Heart left ventricle (tissue), 16 donors: ENCODE data around the gene BSND. TPM values are rescaled to one million over a fixed set of nuclear protein-coding genes. Genes with fewer than 3 reads are reported as not detected.

Experiments
- ATAC-seq, 4 donors: fragments of 200-7000 bp; cut with Tn5 transposase; one replicate each; pipeline ENCODE4 v1.9.1; 2020 to 2022; ENCODE audit warnings: moderate library complexity in 4 of 4, mild to moderate bottlenecking in 3 of 4, moderate number of reproducible peaks in 1 of 4
- DNase-seq, 5 donors: peaks; one replicate each; pipeline ENCODE4 v3.0.0-alpha.2; 2020
- H3K27ac ChIP-seq, 12 donors: fragments of 200-600 bp; sonication (generic) in 4 of 12; one replicate each; pipeline versions ENCODE4 v1.5.0 to v1.8.0; 2016 to 2022; ENCODE audit warnings: mild to moderate bottlenecking in 2 of 12
- H3K27me3 ChIP-seq, 9 donors: fragments of 200-600 bp; sonication (generic) in 2 of 9; one replicate each; pipeline versions ENCODE4 v1.5.1 to v1.8.0; 2016 to 2022; ENCODE audit warnings: mild to moderate bottlenecking in 3 of 9
- H3K36me3 ChIP-seq, 9 donors: fragments of 200-600 bp; sonication (generic) in 2 of 9; one replicate each; pipeline versions ENCODE4 v1.5.0 to v1.8.0; 2018 to 2022; ENCODE audit warnings: mild to moderate bottlenecking in 2 of 9
- H3K4me1 ChIP-seq, 12 donors: fragments of 200-600 bp; sonication (generic) in 4 of 12; one replicate each; pipeline versions ENCODE4 v1.5.0 to v1.8.0; 2016 to 2022; ENCODE audit warnings: mild to moderate bottlenecking in 3 of 12
- H3K4me3 ChIP-seq, 12 donors: fragments of 200-600 bp; sonication (generic) in 4 of 12; one replicate each; pipeline versions ENCODE4 v1.5.0 to v1.8.0; 2017 to 2022; ENCODE audit warnings: mild to moderate bottlenecking in 9 of 12, moderate library complexity in 4 of 12
- H3K9me3 ChIP-seq, 12 donors: fragments of 200-600 bp; sonication (generic) in 4 of 12; one replicate each; pipeline versions ENCODE4 v1.5.0 to v1.8.0; 2016 to 2022; ENCODE audit warnings: mild to moderate bottlenecking in 1 of 12
- CTCF ChIP-seq, 12 donors: fragments of 200-600 bp; sonication (generic) in 4 of 12; IDR thresholded peaks; one replicate each; pipeline versions ENCODE4 v1.5.0 to v1.8.0; 2018 to 2022; ENCODE audit warnings: antibody characterized with exemption in 12 of 12, mild to moderate bottlenecking in 5 of 12
- POLR2A ChIP-seq, 2 donors: fragments of 450-650 bp; IDR thresholded peaks; one replicate each; pipeline ENCODE4 v1.6.1; 2017; ENCODE audit warnings: antibody characterized with exemption in 2 of 2, mild to moderate bottlenecking in 2 of 2, moderate library complexity in 2 of 2
- WGBS, 4 donors: extraction: QIAGEN DNeasy Blood & Tissue Kit in 2 of 4; methylation state at CpG; one replicate each; pipeline versions ENCODE4 v1.1.5 to v1.1.7; 2013 to 2018; 5-methylcytosine and 5-hydroxymethylcytosine counted together
- intact Hi-C, 10 donors: fragments of 100-400 bp; cut with DNase I; formaldehyde crosslinking; loops; one replicate each; pipeline versions ENCODE4 v1.11.1 to v1.14.2; 2022
- polyA plus RNA-seq, 2 donors: library from polyadenylated mRNA; stranded (reverse); fragments of 200-250 nt; gene quantifications; one replicate each; pipeline ENCODE4 v1.2.3, GENCODE V29; 2013
- total RNA-seq, 9 donors: library from RNA; depleted of rRNA in 2 of 9; stranded (reverse); fragments of >200 nt in 2 of 9; fragmentation: NEBNext Ultra II Directional in 3 of 9; extraction: Animal tissue kit (Norgen Biotek cat#: 25700) in 3 of 9; gene quantifications; one replicate each; pipeline versions ENCODE4 v1.1.0 to v1.2.4, GENCODE V29; 2016 to 2023
- donor health status: ischemic (EF 13 %, LVEDD 7.1; RV severe dilation, severe dysfunction).
- donor health status: healthy with polysubstance abuse.
- donor health status: DM: no; HTN: yes; CAD: no.
- donor health status: DM: no; HTN: no; CAD: no.
- donor health status: ischemic (EF 25% LVEDD 6.9; RV normal size, moderate dysfunction).
- donor health status: ischemic (EF 25% LVEDD 5.7; RV mildly dilated, moderate dysfunction).
- donor health status: healthy.
- donor health status: DM: yes; HTN: yes; CAD: no.
- donor health status: ischemic (EF 35%, LVEDD 5.7; RV mildly dilated, moderate dysfunction).
- donor health status: nonischemic (EF 11% LVEDD 7.7; RV severe dilation, severe dysfunction).
- donor health status: DM: yes; HTN: yes; CAD: no.
- donor health status: PGD.
- donor health status: ischemic (EF 29% LVEDD 5.4; RV normal size, mild dysfunction).
- donor health status: nonischemic (EF 23%, LVEDD 6.1; RV moderate dilation, normal function).

Gene BSND
- total and polyA plus RNA-seq, 11 donors: not detected

- peak in 3 of 4 donors; percentile 30 to 57 (median 42) for ATAC-seq
- H3K4me1 ChIP-seq: peaks cover 0 to 15% (median 0%) of the 10 kb centered on the region in 12 donors
- TF ChIP-seq POLR2A (IDR thresholded peaks at IDR 0.05) (no peak), CTCF (IDR thresholded peaks at IDR 0.05) (no peak)
- 57 to 59% (median 58%) methylated on average over 7 of the region's 7 CpGs for WGBS, 4 donors
- intact Hi-C loops: no loop called here
- no peak overlapping the region for H3K4me3 ChIP-seq
- H3K27ac ChIP-seq: peak overlapping the region in 2 of 12 donors; percentile 0 to 35
- DNase-seq: peak in 4 of 5 donors; percentile 30 to 86 (median 60)
- no peaks in the 10 kb centered on the region for H3K9me3 ChIP-seq
- H3K36me3 ChIP-seq: no peaks in the 10 kb centered on the region
- peaks cover 0 to 11% (median 0%) of the 10 kb centered on the region in 9 donors for H3K27me3 ChIP-seq
These were observed 33.0 kb upstream of the BSND start for GRCh38 chr1:54965624-54966340.

GRCh38 chr1:54967372-54967771 is 31.4 kb upstream of the BSND start:
- no peak for ATAC-seq
- no peak for DNase-seq
- H3K27ac ChIP-seq: no peak overlapping the region
- H3K27me3 ChIP-seq: peaks cover 0 to 11% (median 0%) of the 10 kb centered on the region in 9 donors
- no peak for TF ChIP-seq POLR2A (IDR thresholded peaks at IDR 0.05)
- TF ChIP-seq CTCF (IDR thresholded peaks at IDR 0.05): no peak
- intact Hi-C loops: no loop called here
- H3K36me3 ChIP-seq: no peaks in the 10 kb centered on the region
- peaks cover 0 to 15% (median 0%) of the 10 kb centered on the region in 12 donors for H3K4me1 ChIP-seq
- H3K4me3 ChIP-seq: no peak overlapping the region
- 79 to 84% (median 81%) methylated on average over 5 of the region's 5 CpGs for WGBS, 4 donors
- H3K9me3 ChIP-seq: no peaks in the 10 kb centered on the region

GRCh38 chr1:54968551-54968950 is 30.2 kb upstream of the BSND start:
- DNase-seq: no peak
- peaks cover 0 to 11% (median 0%) of the 10 kb centered on the region in 9 donors for H3K27me3 ChIP-seq
- H3K4me3 ChIP-seq: no peak overlapping the region
- peaks cover 0 to 15% (median 0%) of the 10 kb centered on the region in 12 donors for H3K4me1 ChIP-seq
- no peak overlapping the region for H3K27ac ChIP-seq
- no peaks in the 10 kb centered on the region for H3K9me3 ChIP-seq
- H3K36me3 ChIP-seq: no peaks in the 10 kb centered on the region
- intact Hi-C loops: no loop called here
- TF ChIP-seq CTCF (IDR thresholded peaks at IDR 0.05) (no peak), POLR2A (IDR thresholded peaks at IDR 0.05) (no peak)
- no peak for ATAC-seq
- WGBS, 4 donors: 68 to 80% (median 71%) methylated on average over 4 of the region's 4 CpGs

GRCh38 chr1:54969879-54970278 is 28.9 kb upstream of the BSND start:
- H3K27me3 ChIP-seq: peaks cover 0 to 11% (median 0%) of the 10 kb centered on the region in 9 donors
- ATAC-seq: no peak
- no peaks in the 10 kb centered on the region for H3K36me3 ChIP-seq
- H3K9me3 ChIP-seq: no peaks in the 10 kb centered on the region
- no peak for DNase-seq
- H3K27ac ChIP-seq: no peak overlapping the region
- no peak for TF ChIP-seq CTCF (IDR thresholded peaks at IDR 0.05)
- TF ChIP-seq POLR2A (IDR thresholded peaks at IDR 0.05): no peak
- no peak overlapping the region for H3K4me3 ChIP-seq
- WGBS, 4 donors: 80 to 96% (median 92%) methylated on average over 1 of the region's 1 CpG
- intact Hi-C loops: no loop called here
- peaks cover 0 to 15% (median 0%) of the 10 kb centered on the region in 12 donors for H3K4me1 ChIP-seq
